ENCODE measurements around the gene BTBD16. TPM values are rescaled to one million over a fixed set of nuclear protein-coding genes. Genes with fewer than 3 reads are reported as not detected.

Gene BTBD16
- total RNA-seq, 1 experiment from 2014 or later: not detected

GRCh38 chr10:122350893-122351292, 79.8 kb downstream of the BTBD16 start:
- CTCF ChIA-PET: no interaction called here
- Mint-ChIP-seq H3K4me3 (no peak overlapping the region), H3K4me1 (peaks cover 17% of the 10 kb centered on the region), H3K9me3 (peaks cover 37% of the 10 kb centered on the region), H3K27me3 (ENCODE audit: low read depth) (peaks cover 31% of the 10 kb centered on the region), H3K27ac (no peak overlapping the region), H3K36me3 (peaks cover 17% of the 10 kb centered on the region)
- no peak for DNase-seq (ENCODE audit: low spot score)
- no peak for TF ChIP-seq TEAD1 (CRISPR knock-in tag; IDR thresholded peaks at IDR 0.05)
- TF ChIP-seq SMAD3 (CRISPR knock-in tag; IDR thresholded peaks at IDR 0.05; ENCODE audit: borderline replicate concordance): no peak
- no peak for TF ChIP-seq TP53 (CRISPR knock-in tag; IDR thresholded peaks at IDR 0.05)
- TF ChIP-seq MXD4 (CRISPR knock-in tag; IDR thresholded peaks at IDR 0.05; ENCODE audit: borderline replicate concordance): no peak
- TF ChIP-seq MLX (CRISPR knock-in tag; IDR thresholded peaks at IDR 0.05): no peak
- TF ChIP-seq FOXJ3 (CRISPR knock-in tag; IDR thresholded peaks at IDR 0.05; ENCODE audit: borderline replicate concordance): no peak
- TF ChIP-seq SMAD4 (CRISPR knock-in tag; IDR thresholded peaks at IDR 0.05): no peak
- TF ChIP-seq ZNF317 (CRISPR knock-in tag; IDR thresholded peaks at IDR 0.05; ENCODE audit: borderline replicate concordance, low read depth): no peak
- TF ChIP-seq, protein P1, sequence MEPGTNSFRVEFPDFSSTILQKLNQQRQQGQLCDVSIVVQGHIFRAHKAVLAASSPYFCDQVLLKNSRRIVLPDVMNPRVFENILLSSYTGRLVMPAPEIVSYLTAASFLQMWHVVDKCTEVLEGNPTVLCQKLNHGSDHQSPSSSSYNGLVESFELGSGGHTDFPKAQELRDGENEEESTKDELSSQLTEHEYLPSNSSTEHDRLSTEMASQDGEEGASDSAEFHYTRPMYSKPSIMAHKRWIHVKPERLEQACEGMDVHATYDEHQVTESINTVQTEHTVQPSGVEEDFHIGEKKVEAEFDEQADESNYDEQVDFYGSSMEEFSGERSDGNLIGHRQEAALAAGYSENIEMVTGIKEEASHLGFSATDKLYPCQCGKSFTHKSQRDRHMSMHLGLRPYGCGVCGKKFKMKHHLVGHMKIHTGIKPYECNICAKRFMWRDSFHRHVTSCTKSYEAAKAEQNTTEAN (CRISPR knock-in tag; IDR thresholded peaks at IDR 0.05): no peak
- TF ChIP-seq, protein P2, sequence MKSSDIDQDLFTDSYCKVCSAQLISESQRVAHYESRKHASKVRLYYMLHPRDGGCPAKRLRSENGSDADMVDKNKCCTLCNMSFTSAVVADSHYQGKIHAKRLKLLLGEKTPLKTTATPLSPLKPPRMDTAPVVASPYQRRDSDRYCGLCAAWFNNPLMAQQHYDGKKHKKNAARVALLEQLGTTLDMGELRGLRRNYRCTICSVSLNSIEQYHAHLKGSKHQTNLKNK (CRISPR knock-in tag; IDR thresholded peaks at IDR 0.05): no peak
- TF ChIP-seq OVOL2 (CRISPR knock-in tag; IDR thresholded peaks at IDR 0.05; ENCODE audit: borderline replicate concordance): no peak
- POLR2A ChIA-PET: no interaction called here
- no peak for ATAC-seq

DNA sequence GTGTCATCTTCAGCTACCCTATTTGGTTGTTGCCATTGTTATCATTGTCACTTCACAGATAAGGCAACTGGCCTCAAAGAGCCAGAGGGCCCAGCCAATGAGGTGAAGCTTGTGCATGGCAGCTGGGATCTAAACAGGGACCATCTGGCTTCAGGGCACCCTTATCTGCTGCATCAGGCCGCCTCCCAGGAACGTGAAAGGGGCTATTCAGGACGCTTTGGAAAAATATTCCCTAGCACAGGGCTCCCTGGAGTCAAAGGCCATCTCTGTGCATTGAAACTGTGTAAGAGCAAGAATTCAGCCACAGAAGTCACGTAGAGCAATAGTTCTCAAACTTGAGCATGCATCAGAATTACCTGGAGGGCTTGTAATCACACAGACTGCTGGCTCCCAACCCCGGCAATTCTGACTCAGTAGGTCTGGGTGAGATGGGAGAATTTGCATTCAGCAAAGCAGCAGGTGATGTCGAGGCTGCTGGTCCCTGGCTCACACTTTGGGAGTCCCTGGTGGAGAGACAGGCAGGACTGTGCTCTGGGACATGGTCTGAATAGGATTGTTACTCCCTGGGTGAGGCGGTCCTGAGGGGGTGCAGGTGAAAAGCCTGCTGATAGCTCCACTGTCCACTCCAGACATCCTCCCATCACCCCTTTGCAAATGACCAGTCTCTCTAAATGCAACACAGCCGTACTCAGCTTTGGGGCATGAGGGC, 81.9 kb downstream of the BTBD16 start:
- H3K4me1 Mint-ChIP-seq: peaks cover 17% of the 10 kb centered on the region
- H3K36me3 Mint-ChIP-seq: peaks cover under 1% of the 10 kb centered on the region
- DNase-seq (ENCODE audit: low spot score): no peak
- H3K9me3 Mint-ChIP-seq: peaks cover 19% of the 10 kb centered on the region
- ChIA-PET POLR2A (no interaction called here), CTCF (interaction anchor here (1.5 kb wide), 1 partner anchor 10 kb away, joined by 4 read pairs; no protein-coding TSS in a partner anchor)
- H3K27me3 Mint-ChIP-seq (ENCODE audit: low read depth): peaks cover 19% of the 10 kb centered on the region
- no peak for ATAC-seq
- no peak for TF ChIP-seq NR2C2 (CRISPR knock-in tag; IDR thresholded peaks at IDR 0.05)
- no peak overlapping the region for H3K4me3 Mint-ChIP-seq
- no peak overlapping the region for H3K27ac Mint-ChIP-seq

GRCh38 chr10:122354383-122354782, 83.3 kb downstream of the BTBD16 start:
- CTCF ChIA-PET: interaction anchor here (1.5 to 2.5 kb wide), 2 partner anchors 11 to 55 kb away, joined by 4 to 6 read pairs; no protein-coding TSS in a partner anchor
- POLR2A ChIA-PET: no interaction called here
- Mint-ChIP-seq H3K4me3 (no peak overlapping the region), H3K27me3 (ENCODE audit: low read depth) (peaks cover 12% of the 10 kb centered on the region), H3K27ac (peak overlapping the region; percentile 49; the same call in 1 of the 2 replicates), H3K9me3 (peaks cover 23% of the 10 kb centered on the region), H3K36me3 (peaks cover 7% of the 10 kb centered on the region), H3K4me1 (peaks cover 8% of the 10 kb centered on the region)
- DNase-seq (ENCODE audit: low spot score) (no peak), ATAC-seq (no peak)
- TF ChIP-seq ZNF416 (CRISPR knock-in tag; IDR thresholded peaks at IDR 0.05) (no peak), NR2C2 (CRISPR knock-in tag; IDR thresholded peaks at IDR 0.05) (no peak), ATF1 (CRISPR knock-in tag; IDR thresholded peaks at IDR 0.05) (no peak), SMAD3 (CRISPR knock-in tag; IDR thresholded peaks at IDR 0.05; ENCODE audit: borderline replicate concordance) (no peak), E2F4 (CRISPR knock-in tag; IDR thresholded peaks at IDR 0.05; ENCODE audit: borderline replicate concordance, low read depth) (no peak)
- TF ChIP-seq, protein P3, sequence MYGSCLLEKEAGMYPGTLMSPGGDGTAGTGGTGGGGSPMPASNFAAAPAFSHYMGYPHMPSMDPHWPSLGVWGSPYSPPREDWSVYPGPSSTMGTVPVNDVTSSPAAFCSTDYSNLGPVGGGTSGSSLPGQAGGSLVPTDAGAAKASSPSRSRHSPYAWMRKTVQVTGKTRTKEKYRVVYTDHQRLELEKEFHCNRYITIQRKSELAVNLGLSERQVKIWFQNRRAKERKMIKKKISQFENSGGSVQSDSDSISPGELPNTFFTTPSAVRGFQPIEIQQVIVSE (CRISPR knock-in tag; IDR thresholded peaks at IDR 0.05; ENCODE audit: borderline replicate concordance): no peak
- TF ChIP-seq, protein P1 (CRISPR knock-in tag; IDR thresholded peaks at IDR 0.05): no peak
- TF ChIP-seq, protein P4, sequence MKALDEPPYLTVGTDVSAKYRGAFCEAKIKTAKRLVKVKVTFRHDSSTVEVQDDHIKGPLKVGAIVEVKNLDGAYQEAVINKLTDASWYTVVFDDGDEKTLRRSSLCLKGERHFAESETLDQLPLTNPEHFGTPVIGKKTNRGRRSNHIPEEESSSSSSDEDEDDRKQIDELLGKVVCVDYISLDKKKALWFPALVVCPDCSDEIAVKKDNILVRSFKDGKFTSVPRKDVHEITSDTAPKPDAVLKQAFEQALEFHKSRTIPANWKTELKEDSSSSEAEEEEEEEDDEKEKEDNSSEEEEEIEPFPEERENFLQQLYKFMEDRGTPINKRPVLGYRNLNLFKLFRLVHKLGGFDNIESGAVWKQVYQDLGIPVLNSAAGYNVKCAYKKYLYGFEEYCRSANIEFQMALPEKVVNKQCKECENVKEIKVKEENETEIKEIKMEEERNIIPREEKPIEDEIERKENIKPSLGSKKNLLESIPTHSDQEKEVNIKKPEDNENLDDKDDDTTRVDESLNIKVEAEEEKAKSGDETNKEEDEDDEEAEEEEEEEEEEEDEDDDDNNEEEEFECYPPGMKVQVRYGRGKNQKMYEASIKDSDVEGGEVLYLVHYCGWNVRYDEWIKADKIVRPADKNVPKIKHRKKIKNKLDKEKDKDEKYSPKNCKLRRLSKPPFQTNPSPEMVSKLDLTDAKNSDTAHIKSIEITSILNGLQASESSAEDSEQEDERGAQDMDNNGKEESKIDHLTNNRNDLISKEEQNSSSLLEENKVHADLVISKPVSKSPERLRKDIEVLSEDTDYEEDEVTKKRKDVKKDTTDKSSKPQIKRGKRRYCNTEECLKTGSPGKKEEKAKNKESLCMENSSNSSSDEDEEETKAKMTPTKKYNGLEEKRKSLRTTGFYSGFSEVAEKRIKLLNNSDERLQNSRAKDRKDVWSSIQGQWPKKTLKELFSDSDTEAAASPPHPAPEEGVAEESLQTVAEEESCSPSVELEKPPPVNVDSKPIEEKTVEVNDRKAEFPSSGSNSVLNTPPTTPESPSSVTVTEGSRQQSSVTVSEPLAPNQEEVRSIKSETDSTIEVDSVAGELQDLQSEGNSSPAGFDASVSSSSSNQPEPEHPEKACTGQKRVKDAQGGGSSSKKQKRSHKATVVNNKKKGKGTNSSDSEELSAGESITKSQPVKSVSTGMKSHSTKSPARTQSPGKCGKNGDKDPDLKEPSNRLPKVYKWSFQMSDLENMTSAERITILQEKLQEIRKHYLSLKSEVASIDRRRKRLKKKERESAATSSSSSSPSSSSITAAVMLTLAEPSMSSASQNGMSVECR (CRISPR knock-in tag; IDR thresholded peaks at IDR 0.05; ENCODE audit: borderline replicate concordance): no peak
- TF ChIP-seq, protein P5, sequence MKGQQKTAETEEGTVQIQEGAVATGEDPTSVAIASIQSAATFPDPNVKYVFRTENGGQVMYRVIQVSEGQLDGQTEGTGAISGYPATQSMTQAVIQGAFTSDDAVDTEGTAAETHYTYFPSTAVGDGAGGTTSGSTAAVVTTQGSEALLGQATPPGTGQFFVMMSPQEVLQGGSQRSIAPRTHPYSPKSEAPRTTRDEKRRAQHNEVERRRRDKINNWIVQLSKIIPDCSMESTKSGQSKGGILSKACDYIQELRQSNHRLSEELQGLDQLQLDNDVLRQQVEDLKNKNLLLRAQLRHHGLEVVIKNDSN (CRISPR knock-in tag; IDR thresholded peaks at IDR 0.05): no peak
